Measurements from ENCODE around the gene NT5C3A.
A peak's percentile ranks its signal among the peaks of the same experiment; 100 is the strongest.
"Not testable (repeated sequence)": the region's sequence is repeated elsewhere in the genome, so short reads cannot be mapped to it uniquely, and the experiment has no call there.

NT5C3A gene

DNA sequence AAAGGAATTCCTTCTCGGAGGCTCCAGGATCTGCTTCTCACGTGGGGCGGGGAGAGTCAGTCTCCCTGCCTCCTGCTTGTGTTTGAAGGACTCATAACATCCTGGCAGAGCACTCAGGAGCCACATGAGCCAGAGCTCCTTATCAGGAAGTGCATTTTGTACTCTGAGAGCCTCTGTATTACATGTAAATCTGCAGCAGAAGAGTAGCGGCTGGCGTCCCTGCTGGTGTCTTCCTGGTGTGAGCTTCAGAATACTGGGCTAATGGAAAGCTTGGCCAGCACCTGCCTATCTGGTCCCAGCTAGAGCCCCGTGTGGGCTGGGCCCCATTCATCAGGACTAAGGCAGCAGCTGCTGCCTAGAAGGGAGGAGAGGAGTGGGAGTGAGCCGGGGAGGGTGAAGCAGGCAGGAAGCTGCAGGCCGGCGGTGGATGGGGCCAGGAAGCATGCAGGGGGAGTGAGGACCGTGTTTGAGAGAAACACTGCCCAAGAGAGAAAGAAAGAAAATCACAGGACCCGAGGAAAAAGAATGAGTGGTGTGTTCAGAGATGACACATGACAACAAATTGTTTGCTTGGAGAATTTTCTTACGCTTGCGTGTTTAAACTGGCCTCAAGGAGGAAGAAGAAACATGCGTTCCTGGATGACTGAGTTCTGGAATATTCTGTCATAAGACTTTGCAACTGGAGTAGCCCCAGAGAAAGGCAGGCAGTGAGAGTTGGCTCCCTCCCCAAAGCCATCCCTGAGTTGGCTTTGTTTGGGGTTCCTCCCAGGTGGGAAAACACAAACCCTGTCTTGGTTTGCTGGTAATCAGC lies 64.0 kb downstream of the NT5C3A start:
- CTCF ChIA-PET; H3K4me1 ChIP-seq (ENCODE audit: control insufficient read depth, insufficient read depth, low read length); H3K27ac ChIP-seq (ENCODE audit: extremely low read depth, low read depth, low read length); H3K4me3 ChIP-seq (ENCODE audit: low read depth, low read length); POLR2A ChIA-PET; H3K9me3 ChIP-seq (ENCODE audit: control insufficient read depth, insufficient read depth, low read depth, low read length); H3K36me3 ChIP-seq (ENCODE audit: control insufficient read depth in 2 of 2, insufficient read depth in 1 of 2, low read length in 2 of 2): not testable (repeated sequence)
- 0 out of 2 replicates have a peak, but pooled peaks have one; percentile 29 for TF ChIP-seq ZFHX2 (tag by site-specific recombination; conservative IDR thresholded peaks at IDR 0.05)

DNA sequence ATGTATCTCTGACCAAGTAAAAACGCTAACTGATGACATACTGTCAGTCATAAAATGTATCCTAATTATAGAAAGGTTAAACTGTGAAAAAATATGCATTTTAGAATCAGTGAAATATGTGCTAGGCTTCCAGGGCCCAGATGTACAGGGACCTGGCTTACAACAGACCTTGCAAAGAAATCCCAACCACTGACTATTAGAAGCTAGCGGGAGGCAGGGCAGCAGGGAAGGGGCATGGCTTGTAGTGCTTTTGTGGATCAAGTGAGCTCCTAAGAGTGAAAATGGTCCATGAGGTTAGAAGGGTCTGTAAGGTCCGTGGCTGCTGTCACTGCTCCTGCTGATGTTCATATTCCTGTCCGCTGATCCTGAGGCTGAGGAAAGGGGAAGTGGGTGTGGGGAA lies 64.6 kb downstream of the NT5C3A start:
- CTCF ChIA-PET; H3K4me1 ChIP-seq (ENCODE audit: control insufficient read depth, insufficient read depth, low read length); H3K27ac ChIP-seq (ENCODE audit: extremely low read depth, low read depth, low read length); H3K4me3 ChIP-seq (ENCODE audit: low read depth, low read length); H3K9me3 ChIP-seq (ENCODE audit: control insufficient read depth, insufficient read depth, low read depth, low read length); H3K36me3 ChIP-seq (ENCODE audit: control insufficient read depth in 2 of 2, insufficient read depth in 1 of 2, low read length in 2 of 2); POLR2A ChIA-PET: not testable (repeated sequence)

DNA sequence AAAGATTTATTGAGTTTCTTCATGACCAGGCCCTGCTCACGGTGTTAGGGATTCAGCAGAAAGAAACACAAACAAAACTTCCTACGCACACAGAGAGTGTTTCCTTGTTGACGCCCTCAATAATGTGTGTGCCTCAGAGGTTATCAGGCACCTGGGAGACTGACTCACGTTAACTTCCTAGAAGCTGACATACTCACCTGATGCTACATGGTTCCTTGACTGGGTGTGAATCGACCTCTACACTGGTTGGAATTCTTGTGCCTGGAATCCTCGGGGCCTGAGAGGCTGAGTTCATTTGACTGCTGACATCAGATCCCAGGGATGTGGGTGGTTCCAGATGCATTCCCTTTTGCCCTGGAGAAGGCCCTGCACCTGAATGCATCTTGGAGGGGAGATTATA lies 69.8 kb downstream of the NT5C3A start:
- TF ChIP-seq EGR2 (tag by site-specific recombination; IDR thresholded peaks at IDR 0.05; ENCODE audit: low read depth), result 0 out of 2 replicates have a peak, but pooled peaks have one; percentile 7
- CTCF ChIA-PET; POLR2A ChIA-PET; H3K4me1 ChIP-seq (ENCODE audit: control insufficient read depth, insufficient read depth, low read length); H3K27ac ChIP-seq (ENCODE audit: extremely low read depth, low read depth, low read length); H3K36me3 ChIP-seq (ENCODE audit: control insufficient read depth in 2 of 2, insufficient read depth in 1 of 2, low read length in 2 of 2); H3K9me3 ChIP-seq (ENCODE audit: control insufficient read depth, insufficient read depth, low read depth, low read length); H3K4me3 ChIP-seq (ENCODE audit: low read depth, low read length): not testable (repeated sequence)

DNA sequence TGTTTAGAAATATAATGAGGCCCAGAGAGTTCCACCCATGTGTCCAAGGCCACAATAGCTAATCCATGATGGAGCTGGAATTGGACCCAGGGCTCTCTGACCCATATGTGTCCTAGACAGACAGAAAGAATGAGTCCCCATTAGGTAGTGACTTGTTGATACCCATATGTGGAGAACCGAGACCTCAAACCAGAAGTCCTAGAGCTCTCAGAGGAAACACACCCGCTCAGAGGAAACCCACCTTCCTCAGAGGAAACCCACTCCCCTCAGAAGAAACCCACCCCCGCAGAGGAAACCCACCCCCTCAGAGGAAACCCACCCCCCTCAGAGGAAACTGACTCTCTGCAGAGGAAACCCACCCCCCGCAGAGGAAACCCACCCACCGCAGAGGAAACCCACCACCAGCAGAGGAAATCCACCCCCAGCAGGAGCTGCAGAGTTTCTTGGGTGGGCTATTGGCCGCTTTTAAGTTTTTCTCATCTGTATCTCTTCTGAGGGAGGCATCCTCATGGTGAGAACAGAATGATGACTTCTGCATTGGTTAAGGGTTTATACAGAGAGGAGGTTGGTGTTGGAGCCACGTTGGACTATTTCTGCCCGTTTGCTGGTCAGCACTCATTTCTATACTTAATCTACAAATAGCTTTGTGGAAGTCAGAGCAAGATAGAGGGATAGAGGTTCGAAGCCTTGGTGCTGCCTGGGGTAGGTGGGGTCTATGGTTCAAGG lies 70.4 kb downstream of the NT5C3A start:
- POLR2A ChIA-PET; H3K9me3 ChIP-seq (ENCODE audit: control insufficient read depth, insufficient read depth, low read depth, low read length); H3K4me3 ChIP-seq (ENCODE audit: low read depth, low read length); H3K4me1 ChIP-seq (ENCODE audit: control insufficient read depth, insufficient read depth, low read length); H3K27ac ChIP-seq (ENCODE audit: extremely low read depth, low read depth, low read length); CTCF ChIA-PET; H3K36me3 ChIP-seq (ENCODE audit: control insufficient read depth in 2 of 2, insufficient read depth in 1 of 2, low read length in 2 of 2): not testable (repeated sequence)

DNA sequence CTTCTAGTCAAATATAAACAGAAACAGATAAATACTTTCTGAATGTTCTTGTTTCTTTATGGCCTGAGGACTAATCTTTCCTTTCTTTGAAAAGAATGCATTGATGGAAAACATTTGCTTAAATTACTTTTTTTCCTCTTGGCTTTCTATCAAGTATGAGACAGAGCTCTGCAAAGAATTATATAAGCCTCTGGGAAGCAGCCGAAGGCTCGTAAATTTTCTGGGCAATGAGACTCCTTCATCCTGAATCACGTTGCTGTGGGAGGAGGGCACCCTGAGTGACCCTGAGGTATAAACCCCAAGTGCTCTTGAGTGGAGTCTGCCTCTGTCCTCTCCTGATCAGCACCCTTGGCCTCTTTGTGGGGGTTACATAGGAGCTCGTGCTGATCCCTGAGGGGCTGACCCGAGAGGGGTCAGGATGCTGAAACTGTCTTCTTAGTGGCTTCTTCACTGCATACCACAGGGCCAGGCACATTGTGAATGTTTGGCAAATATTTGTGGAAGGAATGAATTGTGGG lies 71.4 kb downstream of the NT5C3A start:
- H3K9me3 ChIP-seq (ENCODE audit: control insufficient read depth, insufficient read depth, low read depth, low read length); H3K4me3 ChIP-seq (ENCODE audit: low read depth, low read length); H3K36me3 ChIP-seq (ENCODE audit: control insufficient read depth in 2 of 2, insufficient read depth in 1 of 2, low read length in 2 of 2); H3K4me1 ChIP-seq (ENCODE audit: control insufficient read depth, insufficient read depth, low read length); POLR2A ChIA-PET; H3K27ac ChIP-seq (ENCODE audit: extremely low read depth, low read depth, low read length); CTCF ChIA-PET: not testable (repeated sequence)

DNA sequence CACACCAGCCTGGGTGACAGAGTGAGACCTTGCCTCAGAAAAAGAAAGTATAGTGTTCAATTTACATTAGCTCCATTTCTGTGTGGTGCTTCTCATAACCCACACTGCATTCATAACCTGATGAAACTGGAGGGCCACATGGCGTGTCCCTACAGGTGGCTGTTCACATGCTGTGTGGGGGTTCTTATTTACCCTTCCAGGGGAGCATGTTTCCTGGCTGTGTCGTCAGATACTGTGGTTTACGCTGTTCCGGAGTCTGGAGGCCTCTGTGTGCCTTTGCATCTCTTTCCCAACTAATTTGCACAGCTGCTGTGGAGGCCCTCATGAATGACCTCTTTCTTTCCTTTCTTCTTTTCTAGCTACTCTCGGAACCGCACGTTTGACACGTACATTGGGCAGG lies 74.4 kb downstream of the NT5C3A start:
- CTCF ChIA-PET, result not testable (repeated sequence)

DNA sequence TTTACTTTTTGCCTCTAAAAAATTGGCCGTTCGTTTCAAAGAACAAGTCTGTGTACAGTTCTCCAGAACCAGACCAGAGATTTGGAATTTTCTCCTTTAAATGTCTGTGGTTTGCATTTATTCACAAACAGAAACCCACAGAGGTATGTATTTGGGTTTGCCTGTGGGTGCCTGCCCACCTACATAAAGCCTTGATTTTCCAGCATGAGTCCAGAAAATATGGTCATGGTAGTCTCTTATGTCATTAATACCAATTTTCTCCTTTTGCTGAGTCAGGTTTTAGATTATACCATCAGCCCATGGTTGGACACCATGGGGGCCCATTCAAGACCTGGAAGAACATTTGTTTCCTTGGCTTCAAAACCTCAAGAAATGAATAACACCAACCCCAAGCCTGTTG lies 82.7 kb downstream of the NT5C3A start:
- H3K4me1 ChIP-seq (ENCODE audit: control insufficient read depth, insufficient read depth, low read length); H3K4me3 ChIP-seq (ENCODE audit: low read depth, low read length); CTCF ChIA-PET; H3K36me3 ChIP-seq (ENCODE audit: control insufficient read depth in 2 of 2, insufficient read depth in 1 of 2, low read length in 2 of 2); POLR2A ChIA-PET; H3K27ac ChIP-seq (ENCODE audit: extremely low read depth, low read depth, low read length); H3K9me3 ChIP-seq (ENCODE audit: control insufficient read depth, insufficient read depth, low read depth, low read length): not testable (repeated sequence)

More for the DNA sequence above, 74.4 kb downstream of the NT5C3A start:
- H3K4me3 ChIP-seq (ENCODE audit: low read depth, low read length); H3K36me3 ChIP-seq (ENCODE audit: control insufficient read depth in 2 of 2, insufficient read depth in 1 of 2, low read length in 2 of 2); H3K27ac ChIP-seq (ENCODE audit: extremely low read depth, low read depth, low read length); H3K4me1 ChIP-seq (ENCODE audit: control insufficient read depth, insufficient read depth, low read length); H3K9me3 ChIP-seq (ENCODE audit: control insufficient read depth, insufficient read depth, low read depth, low read length); POLR2A ChIA-PET: not testable (repeated sequence)
- peak; percentile 76 for TF ChIP-seq ZIC2 (tag by site-specific recombination; IDR thresholded peaks at IDR 0.05)

DNA sequence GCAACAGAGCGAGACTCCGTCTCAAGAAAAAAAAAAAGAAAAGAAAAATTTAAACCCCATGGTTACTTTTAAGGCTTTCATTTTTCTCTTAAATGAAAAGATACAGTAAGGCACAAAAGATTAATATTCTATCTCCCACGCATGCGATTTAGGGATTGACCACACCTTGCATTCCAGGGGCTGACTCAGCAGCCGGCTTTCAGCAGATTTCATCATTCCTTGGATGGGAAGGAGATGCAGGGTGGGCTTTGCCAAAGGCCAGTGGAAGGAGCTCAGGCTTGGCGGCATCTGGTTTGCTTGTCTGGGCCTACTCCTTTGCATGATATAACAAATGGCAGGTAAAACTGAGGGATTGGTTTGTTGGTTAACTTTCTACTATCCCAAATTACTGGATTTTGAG lies 83.3 kb downstream of the NT5C3A start:
- H3K4me3 ChIP-seq (ENCODE audit: low read depth, low read length); H3K4me1 ChIP-seq (ENCODE audit: control insufficient read depth, insufficient read depth, low read length); H3K36me3 ChIP-seq (ENCODE audit: control insufficient read depth in 2 of 2, insufficient read depth in 1 of 2, low read length in 2 of 2); POLR2A ChIA-PET; H3K27ac ChIP-seq (ENCODE audit: extremely low read depth, low read depth, low read length); H3K9me3 ChIP-seq (ENCODE audit: control insufficient read depth, insufficient read depth, low read depth, low read length); CTCF ChIA-PET: not testable (repeated sequence)

DNA sequence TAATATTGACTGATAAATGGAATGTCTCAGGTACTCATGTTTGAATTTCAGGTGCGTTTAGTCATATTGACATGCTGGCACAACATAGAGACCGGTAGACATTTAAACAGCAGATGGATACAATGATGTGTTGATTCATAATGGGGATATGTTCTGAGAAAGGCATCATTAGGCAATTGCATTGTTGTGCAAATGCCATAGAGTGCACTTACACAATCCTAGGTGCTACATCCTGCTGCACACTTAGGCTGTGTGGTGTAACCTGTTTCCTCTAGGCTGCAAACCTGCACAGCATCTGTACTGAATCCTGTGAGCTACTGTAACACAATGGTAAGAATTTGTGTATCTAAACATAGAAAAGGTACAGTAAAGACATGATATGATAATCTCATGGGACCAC lies 85.4 kb downstream of the NT5C3A start:
- H3K36me3 ChIP-seq (ENCODE audit: control insufficient read depth in 2 of 2, insufficient read depth in 1 of 2, low read length in 2 of 2); H3K4me3 ChIP-seq (ENCODE audit: low read depth, low read length); POLR2A ChIA-PET; H3K27ac ChIP-seq (ENCODE audit: extremely low read depth, low read depth, low read length); H3K9me3 ChIP-seq (ENCODE audit: control insufficient read depth, insufficient read depth, low read depth, low read length); H3K4me1 ChIP-seq (ENCODE audit: control insufficient read depth, insufficient read depth, low read length); CTCF ChIA-PET: not testable (repeated sequence)

DNA sequence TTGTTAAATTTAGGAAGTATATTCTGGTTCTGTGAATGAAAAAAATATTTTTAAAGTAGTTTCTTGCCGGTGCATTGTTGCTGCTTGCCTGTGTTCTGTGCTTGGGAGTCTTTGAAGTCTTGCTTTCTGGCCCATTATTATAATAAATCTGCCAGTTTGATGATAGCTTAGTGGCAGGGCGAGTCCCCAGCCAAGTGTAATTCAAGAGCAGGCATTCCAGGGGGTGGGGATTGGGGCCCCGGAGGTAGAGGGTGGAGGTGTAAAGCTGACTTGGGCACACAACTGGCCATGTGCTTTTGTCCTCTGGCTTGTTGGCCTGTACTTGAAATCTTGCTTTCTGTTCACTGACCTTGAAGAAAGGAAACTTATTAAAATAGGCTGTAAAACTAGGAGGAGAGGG lies 90.6 kb downstream of the NT5C3A start:
- H3K36me3 ChIP-seq (ENCODE audit: control insufficient read depth in 2 of 2, insufficient read depth in 1 of 2, low read length in 2 of 2); H3K4me3 ChIP-seq (ENCODE audit: low read depth, low read length); POLR2A ChIA-PET; H3K4me1 ChIP-seq (ENCODE audit: control insufficient read depth, insufficient read depth, low read length); H3K27ac ChIP-seq (ENCODE audit: extremely low read depth, low read depth, low read length); H3K9me3 ChIP-seq (ENCODE audit: control insufficient read depth, insufficient read depth, low read depth, low read length): not testable (repeated sequence)
- CTCF ChIA-PET, result interaction anchor here (0.7 kb wide), 1 partner anchor 97 kb away, joined by 3 read pairs; no protein-coding TSS in a partner anchor

Measured in HEK293 (cell line).